ENCODE measurements around the gene INIP. TPM values are rescaled to one million over a fixed set of nuclear protein-coding genes. Genes with fewer than 3 reads are reported as not detected.

INIP gene
- 19.3 and 24.0 TPM in 2 replicates for total RNA-seq

DNA sequence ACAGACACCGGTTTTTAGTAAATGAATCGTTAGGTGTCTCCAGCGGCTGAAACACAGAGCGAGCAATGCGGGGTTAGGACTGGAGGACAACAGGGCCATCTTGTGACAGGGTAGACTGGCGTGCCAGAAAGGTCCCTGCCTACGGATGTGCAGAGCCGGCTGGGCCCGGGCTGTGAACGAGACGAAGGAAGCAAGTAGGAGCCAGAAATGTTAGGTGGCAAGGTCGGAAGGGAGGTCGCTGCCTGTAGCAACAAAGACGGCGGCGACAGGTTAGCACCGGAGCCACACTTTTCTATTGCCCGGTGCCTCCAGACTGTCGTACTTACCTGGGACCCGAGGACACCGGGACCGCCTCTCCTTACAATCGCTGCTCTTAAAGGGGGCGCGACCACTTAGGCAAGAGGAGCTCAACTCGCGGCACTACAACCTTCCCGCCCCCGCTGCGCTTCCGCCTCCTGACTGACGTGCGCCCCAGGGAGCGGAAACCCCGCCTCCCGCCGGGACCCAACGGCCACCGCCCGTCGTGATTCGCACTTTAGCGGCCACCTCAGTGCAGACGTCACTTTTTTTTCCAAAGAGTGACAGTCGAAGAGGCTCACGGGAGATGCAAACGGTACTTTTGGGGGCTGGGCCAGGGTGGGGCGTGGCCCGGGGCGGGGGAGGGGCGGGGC lies at the start of gene INIP:
INIP (minus strand) TSS at position 457 of the 671 bp plus-strand sequence. CDS start 1,632 bp downstream, outside the sequence.

GRCh38 chr9:112750016-112750763 lies 32.3 kb upstream of the INIP start, which contains the start of gene SNX30:
SNX30 (plus strand) TSS chr9:112750760; CDS start chr9:112751002, 242 bp downstream.

Other genes starting within 250 kb of the INIP start
- gene KIAA1958, start 231.3 kb downstream of the INIP start, total RNA-seq: 0.89 and 2.1 TPM in 2 replicates
- gene SNX30, start 32.6 kb upstream of the INIP start, total RNA-seq: 28.5 and 39.8 TPM in 2 replicates
- gene SLC46A2, start 172.8 kb upstream of the INIP start, total RNA-seq: not detected in 2 replicates

All from smooth muscle cell of the umbilical artery (primary cell).